Breast epithelium (tissue), 4 donors: ENCODE measurements around the gene LPP. TPM values are rescaled to one million over a fixed set of nuclear protein-coding genes. Genes with fewer than 3 reads are reported as not detected.

Experiments used
- DNase-seq, 2 donors: peaks; one replicate each; pipeline ENCODE4 v3.0.0-alpha.2; 2019; ENCODE audit warnings: low spot score in 2 of 2
- H3K27ac ChIP-seq, 2 donors: fragments of 200-600 bp; sonication (generic) in 1 of 2; one replicate each; pipeline ENCODE4 v1.5.1; 2016 to 2019; ENCODE audit warnings: mild to moderate bottlenecking in 1 of 2
- H3K27me3 ChIP-seq, 2 donors: fragments of 200-600 bp; sonication (generic) in 1 of 2; one replicate each; pipeline versions ENCODE4 v1.5.1 to v1.6.0; 2017 to 2019; ENCODE audit warnings: control low read depth in 1 of 2, mild to moderate bottlenecking in 1 of 2
- H3K36me3 ChIP-seq: fragments of 200-600 bp; one replicate; pipeline ENCODE4 v1.5.1; 2019
- H3K4me1 ChIP-seq, 2 donors: fragments of 200-600 bp; sonication (generic); one replicate each; pipeline ENCODE4 v1.5.1; 2016 to 2019; ENCODE audit warnings: control low read depth in 1 of 2
- H3K4me3 ChIP-seq, 3 donors: fragments of 200-600 bp; sonication (generic); 1 replicate in 2 of 3; 2 replicates in 1 of 3; pipeline ENCODE4 v1.5.1; 2016 to 2019; ENCODE audit warnings: mild to moderate bottlenecking in 3 of 3, moderate library complexity in 2 of 3
- H3K9me3 ChIP-seq, 2 donors: fragments of 200-600 bp; sonication (generic) in 1 of 2; one replicate each; pipeline ENCODE4 v1.5.1; 2016 to 2019; ENCODE audit warnings: control low read depth in 1 of 2
- POLR2A ChIP-seq: fragments of 450-650 bp; IDR thresholded peaks from one replicate; pipeline ENCODE4 v1.6.1; 2016; ENCODE audit warnings: antibody characterized with exemption, mild to moderate bottlenecking, moderate library complexity
- POLR2AphosphoS5 ChIP-seq, 3 donors: sonication (generic); formaldehyde crosslinking; IDR thresholded peaks; one replicate each; pipeline ENCODE4 v1.6.1; 2017; ENCODE audit warnings: antibody characterized with exemption in 3 of 3
- intact Hi-C: fragments of 100-400 bp; cut with DNase I; formaldehyde crosslinking; loops from one replicate; pipeline ENCODE4 v1.15.1; 2023; ENCODE audit warnings: low total_unique reads
- total RNA-seq, 3 donors: library from RNA; depleted of rRNA; stranded (reverse); fragments of >200 nt; gene quantifications; one replicate each; pipeline ENCODE4 v1.1.0, GENCODE V29; 2016
- TF ChIP-seq, protein P1 (sequence below), 3 donors: fragments of 450-650 bp; IDR thresholded peaks; one replicate each; pipeline ENCODE4 v1.5.1; 2016 to 2017; ENCODE audit warnings: antibody characterized with exemption in 3 of 3, mild to moderate bottlenecking in 3 of 3, moderate library complexity in 3 of 3

The LPP gene
- total RNA-seq, 3 donors from 2014 or later: 135 to 183 (median 147) TPM

DNA sequence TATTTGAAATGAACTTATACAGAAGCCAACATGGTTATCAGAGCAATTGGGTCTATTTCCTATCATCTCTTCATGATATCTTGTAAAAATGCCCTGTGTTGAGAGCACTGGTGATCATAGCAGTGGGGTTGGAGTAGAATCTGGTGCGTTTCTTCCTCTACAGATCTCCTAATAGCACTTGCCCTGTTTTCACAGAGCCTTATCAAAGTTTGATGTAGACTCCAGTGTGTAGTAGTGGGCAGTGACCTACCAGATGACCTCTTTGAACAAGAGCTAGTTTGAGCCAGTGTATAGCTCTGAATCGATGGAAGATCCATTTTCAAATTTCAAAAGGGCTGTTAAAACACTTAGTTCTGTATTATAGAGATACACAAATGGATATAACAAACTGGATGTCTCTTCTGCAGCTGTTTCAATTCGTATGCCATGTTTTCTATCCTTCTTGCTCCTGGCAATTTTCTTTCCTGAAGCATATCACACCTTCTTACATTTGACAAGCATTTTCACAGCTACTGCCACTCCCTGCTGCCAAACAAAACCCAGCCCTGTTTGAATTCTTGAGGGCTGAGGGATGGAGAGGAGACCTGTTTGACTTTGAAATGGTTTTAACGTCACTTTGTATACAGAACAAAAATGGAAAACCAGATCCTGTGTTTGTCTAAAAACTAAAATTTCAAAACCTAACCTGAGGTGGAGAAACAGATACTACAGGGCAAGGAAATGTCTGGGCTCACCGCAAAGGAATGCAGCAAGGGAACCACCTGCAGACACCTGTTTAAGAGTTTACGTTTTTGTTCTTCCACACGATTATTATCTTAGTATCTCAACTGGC, 663.4 kb downstream of the LPP start:
- no peak for TF ChIP-seq POLR2A
- TF ChIP-seq, protein P1, sequence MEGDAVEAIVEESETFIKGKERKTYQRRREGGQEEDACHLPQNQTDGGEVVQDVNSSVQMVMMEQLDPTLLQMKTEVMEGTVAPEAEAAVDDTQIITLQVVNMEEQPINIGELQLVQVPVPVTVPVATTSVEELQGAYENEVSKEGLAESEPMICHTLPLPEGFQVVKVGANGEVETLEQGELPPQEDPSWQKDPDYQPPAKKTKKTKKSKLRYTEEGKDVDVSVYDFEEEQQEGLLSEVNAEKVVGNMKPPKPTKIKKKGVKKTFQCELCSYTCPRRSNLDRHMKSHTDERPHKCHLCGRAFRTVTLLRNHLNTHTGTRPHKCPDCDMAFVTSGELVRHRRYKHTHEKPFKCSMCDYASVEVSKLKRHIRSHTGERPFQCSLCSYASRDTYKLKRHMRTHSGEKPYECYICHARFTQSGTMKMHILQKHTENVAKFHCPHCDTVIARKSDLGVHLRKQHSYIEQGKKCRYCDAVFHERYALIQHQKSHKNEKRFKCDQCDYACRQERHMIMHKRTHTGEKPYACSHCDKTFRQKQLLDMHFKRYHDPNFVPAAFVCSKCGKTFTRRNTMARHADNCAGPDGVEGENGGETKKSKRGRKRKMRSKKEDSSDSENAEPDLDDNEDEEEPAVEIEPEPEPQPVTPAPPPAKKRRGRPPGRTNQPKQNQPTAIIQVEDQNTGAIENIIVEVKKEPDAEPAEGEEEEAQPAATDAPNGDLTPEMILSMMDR (IDR thresholded peaks at IDR 0.05): no peak
- TF ChIP-seq POLR2AphosphoS5 (IDR thresholded peaks at IDR 0.05): no peak
- no peaks in the 10 kb centered on the region for H3K27me3 ChIP-seq
- H3K4me3 ChIP-seq: no peak overlapping the region
- no peaks in the 10 kb centered on the region for H3K36me3 ChIP-seq
- intact Hi-C loops: no loop called here
- no peaks in the 10 kb centered on the region for H3K4me1 ChIP-seq
- H3K9me3 ChIP-seq: no peaks in the 10 kb centered on the region
- no peak for DNase-seq
- no peak overlapping the region for H3K27ac ChIP-seq

DNA sequence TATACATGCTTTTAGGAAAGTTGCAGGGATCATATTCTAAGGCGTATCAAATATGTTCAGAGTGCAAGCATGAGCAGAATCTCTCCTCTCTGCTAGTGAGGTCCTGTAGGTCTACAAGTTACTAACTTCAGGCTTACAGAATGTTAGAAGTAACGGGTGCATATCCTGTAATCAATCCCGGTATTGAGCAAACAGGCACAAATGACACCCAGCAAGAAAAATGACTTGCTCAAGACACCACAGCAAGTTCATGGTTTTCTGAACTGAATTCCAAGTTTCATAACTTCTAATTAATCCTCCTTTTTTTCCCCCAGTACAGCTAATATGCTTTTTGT, 663.9 kb downstream of the LPP start:
- Histone ChIP-seq H3K36me3 (no peaks in the 10 kb centered on the region), H3K27ac (no peak overlapping the region), H3K9me3 (no peaks in the 10 kb centered on the region), H3K4me1 (no peaks in the 10 kb centered on the region), H3K27me3 (no peaks in the 10 kb centered on the region), H3K4me3 (no peak overlapping the region)
- intact Hi-C loops: no loop called here
- TF ChIP-seq, protein P1 (IDR thresholded peaks at IDR 0.05): no peak
- TF ChIP-seq POLR2AphosphoS5 (IDR thresholded peaks at IDR 0.05): no peak
- TF ChIP-seq POLR2A: no peak
- no peak for DNase-seq

DNA sequence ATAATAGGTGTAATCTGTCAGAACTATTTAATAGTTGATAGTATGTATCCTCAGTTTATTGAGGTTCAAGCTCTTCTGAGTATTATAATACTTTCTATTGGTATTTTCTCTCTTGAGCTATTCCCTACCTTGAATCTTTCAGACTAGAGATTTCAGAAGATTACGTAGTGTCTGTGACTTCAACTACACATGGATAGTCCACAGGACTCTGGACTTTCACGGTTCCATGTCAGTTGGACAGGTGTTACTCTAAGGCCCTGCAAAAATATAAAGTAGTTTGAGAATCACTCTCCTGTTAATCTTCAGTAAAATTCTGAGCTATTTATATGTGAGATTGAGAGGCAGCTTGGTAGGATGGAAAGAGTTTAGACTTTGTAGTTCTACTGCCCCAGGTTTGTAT, 664.3 kb downstream of the LPP start:
- no peak overlapping the region for H3K4me3 ChIP-seq
- H3K27ac ChIP-seq: no peak overlapping the region
- no peaks in the 10 kb centered on the region for H3K4me1 ChIP-seq
- DNase-seq: no peak
- TF ChIP-seq POLR2AphosphoS5 (IDR thresholded peaks at IDR 0.05) (no peak), POLR2A (no peak)
- TF ChIP-seq, protein P1 (IDR thresholded peaks at IDR 0.05): no peak
- H3K27me3 ChIP-seq: no peaks in the 10 kb centered on the region
- intact Hi-C loops: no loop called here
- H3K36me3 ChIP-seq: no peaks in the 10 kb centered on the region
- H3K9me3 ChIP-seq: no peaks in the 10 kb centered on the region

DNA sequence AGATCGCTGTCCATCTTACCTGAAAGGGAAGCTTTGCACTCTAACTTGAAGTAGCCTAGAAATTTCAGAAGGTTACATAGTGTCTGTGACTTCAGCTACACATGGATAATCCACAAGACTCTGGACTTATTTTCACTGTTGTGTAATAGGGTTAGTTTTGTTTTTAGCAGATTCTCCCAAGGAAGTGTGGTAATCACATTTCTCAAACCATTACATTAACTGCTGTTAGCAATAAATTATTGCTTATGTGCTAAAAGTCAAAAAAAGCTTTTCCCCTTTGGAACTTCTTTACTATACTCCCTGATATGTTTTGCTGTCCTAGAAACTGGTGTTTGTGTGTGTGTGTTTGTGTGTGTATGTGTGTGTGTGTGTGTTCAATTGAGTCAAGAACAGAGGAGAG, 666.0 kb downstream of the LPP start:
- Histone ChIP-seq H3K9me3 (no peaks in the 10 kb centered on the region), H3K36me3 (no peaks in the 10 kb centered on the region), H3K27me3 (no peaks in the 10 kb centered on the region), H3K4me3 (no peak overlapping the region), H3K4me1 (no peaks in the 10 kb centered on the region), H3K27ac (peak overlapping the region in 1 of 2 donors; percentile 39)
- no peak for DNase-seq
- intact Hi-C loops: no loop called here
- TF ChIP-seq POLR2AphosphoS5 (IDR thresholded peaks at IDR 0.05): no peak

DNA sequence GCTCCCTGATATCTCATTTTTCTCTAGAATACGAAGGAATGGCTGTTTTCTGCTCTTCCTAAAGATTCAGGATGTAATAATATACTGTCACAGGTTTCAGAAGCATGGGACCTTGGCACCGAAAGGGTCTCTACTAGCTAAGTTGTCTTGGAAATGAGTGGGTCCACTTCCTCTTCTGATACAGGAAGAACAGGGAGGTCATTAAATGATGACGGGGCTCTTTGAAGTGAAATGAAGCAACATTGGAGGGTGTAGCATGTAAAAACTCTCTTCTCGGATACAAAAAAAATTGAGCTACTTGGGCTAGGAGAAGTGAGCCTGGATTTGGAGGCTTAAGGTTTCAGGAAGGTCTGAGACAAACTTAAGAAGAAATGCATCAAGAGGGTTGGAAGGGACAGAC, 668.0 kb downstream of the LPP start:
- Histone ChIP-seq H3K4me3 (no peak overlapping the region), H3K27me3 (no peaks in the 10 kb centered on the region), H3K27ac (no peak overlapping the region), H3K4me1 (no peaks in the 10 kb centered on the region), H3K9me3 (no peaks in the 10 kb centered on the region), H3K36me3 (no peaks in the 10 kb centered on the region)
- no peak for DNase-seq
- TF ChIP-seq, protein P1 (IDR thresholded peaks at IDR 0.05): no peak
- TF ChIP-seq POLR2AphosphoS5 (IDR thresholded peaks at IDR 0.05): no peak
- TF ChIP-seq POLR2A: no peak
- intact Hi-C loops: no loop called here
